Ammon's horn (tissue), 1 donor: Measurements from ENCODE around the gene KCNC2.
A peak's percentile ranks its signal among the peaks of the same experiment; 100 is the strongest.
"Not testable (repeated sequence)": the region's sequence is repeated elsewhere in the genome, so short reads cannot be mapped to it uniquely, and the experiment has no call there.

Experiments
- DNase-seq: peaks from one replicate; pipeline ENCODE4 v3.0.0-alpha.2; 2016; ENCODE audit warnings: low spot score

The KCNC2 gene

GRCh38 chr12:75209812-75210138 is at the start of gene KCNC2:
KCNC2 (minus strand) TSS chr12:75209839.
- no peak for DNase-seq

GRCh38 chr12:75259143-75259542 is 49.5 kb upstream of the KCNC2 start:
- DNase-seq, result no peak

GRCh38 chr12:75257510-75257909 is 47.9 kb upstream of the KCNC2 start:
- no peak for DNase-seq

GRCh38 chr12:75245108-75245507 is 35.5 kb upstream of the KCNC2 start:
- DNase-seq, result no peak

GRCh38 chr12:75239987-75240386 is 30.3 kb upstream of the KCNC2 start:
- DNase-seq, result no peak

- DNase-seq, result no peak
Observed at GRCh38 chr12:75236206-75236605, 26.6 kb upstream of the KCNC2 start.

GRCh38 chr12:75227132-75227531 is 17.5 kb upstream of the KCNC2 start:
- DNase-seq, result no peak

GRCh38 chr12:75212072-75212471 is 2.4 kb upstream of the KCNC2 start:
- no peak for DNase-seq

GRCh38 chr12:75208856-75209811 is 505 bp downstream of the KCNC2 start:
- DNase-seq, result peak; percentile 25

- DNase-seq, result no peak
Observed at GRCh38 chr12:75207338-75208083, 2.1 kb downstream of the KCNC2 start.

GRCh38 chr12:75205558-75205957 is 4.1 kb downstream of the KCNC2 start:
- DNase-seq, result no peak

- no peak for DNase-seq
Observed at GRCh38 chr12:75196865-75197264, 12.8 kb downstream of the KCNC2 start.

GRCh38 chr12:75196408-75196807 is 13.2 kb downstream of the KCNC2 start:
- no peak for DNase-seq

GRCh38 chr12:75194250-75194649 is 15.4 kb downstream of the KCNC2 start:
- no peak for DNase-seq

GRCh38 chr12:75192196-75192595 is 17.4 kb downstream of the KCNC2 start:
- DNase-seq, result no peak

- no peak for DNase-seq
Observed at GRCh38 chr12:75190846-75191245, 18.8 kb downstream of the KCNC2 start.

GRCh38 chr12:75185881-75186280 is 23.8 kb downstream of the KCNC2 start:
- not testable (repeated sequence) for DNase-seq

GRCh38 chr12:75184516-75184915 is 25.1 kb downstream of the KCNC2 start:
- DNase-seq, result no peak

GRCh38 chr12:75183967-75184366 is 25.7 kb downstream of the KCNC2 start:
- no peak for DNase-seq

- peak; percentile 39 for DNase-seq
Observed at GRCh38 chr12:75177997-75178396, 31.6 kb downstream of the KCNC2 start.

GRCh38 chr12:75172611-75173010 is 37.0 kb downstream of the KCNC2 start:
- no peak for DNase-seq

GRCh38 chr12:75170640-75171185 is 38.9 kb downstream of the KCNC2 start:
- DNase-seq, result no peak

- no peak for DNase-seq
Observed at GRCh38 chr12:75162845-75163244, 46.8 kb downstream of the KCNC2 start.
